Body of pancreas (tissue), 4 donors: ENCODE results near the gene USP6NL. TPM values are rescaled to one million over a fixed set of nuclear protein-coding genes. Genes with fewer than 3 reads are reported as not detected.

ENCODE experiments used
- ATAC-seq: fragments of 150-250 bp; one replicate; pipeline ENCODE4 v1.9.1; 2016
- DNase-seq, 4 donors: peaks; one replicate each; pipeline ENCODE4 v3.0.0-alpha.2; 2019
- H3K27ac ChIP-seq, 4 donors: fragments of 200-600 bp; sonication (generic); 1 replicate in 3 of 4; 2 replicates in 1 of 4; pipeline versions ENCODE4 v1.5.1 to v1.6.1; 2016 to 2019; ENCODE audit warnings: mild to moderate bottlenecking in 1 of 4, mixed read lengths in 1 of 4, moderate library complexity in 1 of 4
- H3K27me3 ChIP-seq, 2 donors: fragments of 200-600 bp; sonication (generic); one replicate each; pipeline ENCODE4 v1.6.0; 2016; ENCODE audit warnings: mild to moderate bottlenecking in 1 of 2
- H3K36me3 ChIP-seq, 2 donors: fragments of 200-600 bp; sonication (generic); replicated peaks in 1 of 2; 2 replicates each; pipeline ENCODE4 v1.5.1; 2016; ENCODE audit warnings: low read depth in 2 of 2; ENCODE audit not compliant: insufficient read depth in 1 of 2
- H3K4me1 ChIP-seq: fragments of 200-600 bp; sonication (generic); one replicate; pipeline ENCODE4 v1.6.0; 2016
- H3K4me3 ChIP-seq, 2 donors: fragments of 200-600 bp; sonication (generic); 1 replicate in 1 of 2; 2 replicates in 1 of 2; pipeline ENCODE4 v1.5.1; 2016 to 2019
- H3K9me3 ChIP-seq, 3 donors: fragments of 200-600 bp; sonication (generic); 1 replicate in 2 of 3; 2 replicates in 1 of 3; pipeline ENCODE4 v1.5.1; 2016
- CTCF ChIP-seq, 7 experiments: fragments of 450-650 bp in 4 of 7; fragments of 200-600 bp in 3 of 7; sonication (generic) in 3 of 7; IDR thresholded peaks; one replicate each; pipeline ENCODE4 v1.5.1; 2016 to 2019; ENCODE audit warnings: antibody characterized with exemption in 7 of 7
- POLR2A ChIP-seq, 3 donors: fragments of 450-650 bp; IDR thresholded peaks; one replicate each; pipeline ENCODE4 v1.6.1; 2016; ENCODE audit warnings: antibody characterized with exemption in 3 of 3, mild to moderate bottlenecking in 2 of 3
- WGBS, 2 donors: methylation state at CpG; one replicate each; pipeline ENCODE4 v1.1.5; 2017; 5-methylcytosine and 5-hydroxymethylcytosine counted together
- intact Hi-C: fragments of 100-400 bp; cut with DNase I; formaldehyde crosslinking; loops from one replicate; pipeline ENCODE4 v1.15.1; 2023
- total RNA-seq, 2 donors: library from RNA; depleted of rRNA; stranded (reverse); fragments of >200 nt; gene quantifications; one replicate each; pipeline ENCODE4 v1.1.0, GENCODE V29; 2016

The USP6NL gene
- total RNA-seq, 2 donors from 2014 or later: 13.7 to 16.8 TPM

- H3K27ac ChIP-seq: peak overlapping the region in 2 of 4 donors; percentile 39 to 51
- no peak for ATAC-seq
- H3K36me3 ChIP-seq: no peaks in the 10 kb centered on the region
- intact Hi-C loops: no loop called here
- no peaks in the 10 kb centered on the region for H3K9me3 ChIP-seq
- no peaks in the 10 kb centered on the region for H3K27me3 ChIP-seq
- H3K4me1 ChIP-seq: peaks cover 20% of the 10 kb centered on the region
- WGBS, 2 donors: 67 to 87% methylated on average over 1 of the region's 1 CpG
- TF ChIP-seq POLR2A (IDR thresholded peaks at IDR 0.05): no peak
- no peak for TF ChIP-seq CTCF (IDR thresholded peaks at IDR 0.05)
- no peak for DNase-seq
- H3K4me3 ChIP-seq: no peak overlapping the region
These were observed 7.7 kb downstream of the USP6NL start for GRCh38 chr10:11603741-11604140.

GRCh38 chr10:11602919-11603523 is 8.4 kb downstream of the USP6NL start:
- Histone ChIP-seq H3K4me3 (no peak overlapping the region), H3K36me3 (no peaks in the 10 kb centered on the region), H3K27ac (peak overlapping the region in 2 of 4 donors; percentile 39 to 51), H3K4me1 (peaks cover 20% of the 10 kb centered on the region), H3K27me3 (no peaks in the 10 kb centered on the region), H3K9me3 (no peaks in the 10 kb centered on the region)
- DNase-seq: no peak
- TF ChIP-seq CTCF (IDR thresholded peaks at IDR 0.05) (no peak), POLR2A (IDR thresholded peaks at IDR 0.05) (no peak)
- intact Hi-C loops: no loop called here
- ATAC-seq: peak; percentile 74
- WGBS, 2 donors: 19 to 23% methylated on average over 7 of the region's 7 CpGs

GRCh38 chr10:11602358-11602757 is 9.1 kb downstream of the USP6NL start:
- no peak overlapping the region for H3K4me3 ChIP-seq
- no peaks in the 10 kb centered on the region for H3K27me3 ChIP-seq
- ATAC-seq (no peak), DNase-seq (no peak)
- intact Hi-C loops: no loop called here
- WGBS, 2 donors: 61 to 65% methylated on average over 7 of the region's 7 CpGs
- H3K36me3 ChIP-seq: no peaks in the 10 kb centered on the region
- no peaks in the 10 kb centered on the region for H3K9me3 ChIP-seq
- H3K4me1 ChIP-seq: peaks cover 20% of the 10 kb centered on the region
- peak overlapping the region in 2 of 4 donors; percentile 39 to 51 for H3K27ac ChIP-seq
- TF ChIP-seq POLR2A (IDR thresholded peaks at IDR 0.05) (no peak), CTCF (IDR thresholded peaks at IDR 0.05) (no peak)

GRCh38 chr10:11601670-11602069 is 9.8 kb downstream of the USP6NL start:
- WGBS, 2 donors: 73 to 74% methylated on average over 1 of the region's 1 CpG
- ATAC-seq (no peak), DNase-seq (no peak)
- Histone ChIP-seq H3K9me3 (no peaks in the 10 kb centered on the region), H3K27ac (no peak overlapping the region), H3K27me3 (no peaks in the 10 kb centered on the region), H3K4me1 (peaks cover 20% of the 10 kb centered on the region), H3K36me3 (no peaks in the 10 kb centered on the region), H3K4me3 (no peak overlapping the region)
- intact Hi-C loops: no loop called here
- TF ChIP-seq CTCF (IDR thresholded peaks at IDR 0.05) (no peak), POLR2A (IDR thresholded peaks at IDR 0.05) (no peak)

- H3K4me1 ChIP-seq: peaks cover 22% of the 10 kb centered on the region
- H3K4me3 ChIP-seq: no peak overlapping the region
- H3K27me3 ChIP-seq: no peaks in the 10 kb centered on the region
- H3K9me3 ChIP-seq: no peaks in the 10 kb centered on the region
- intact Hi-C loops: no loop called here
- 91 to 96% methylated on average over 3 of the region's 3 CpGs for WGBS, 2 donors
- H3K36me3 ChIP-seq: no peaks in the 10 kb centered on the region
- no peak for ATAC-seq
- H3K27ac ChIP-seq: no peak overlapping the region
- no peak for TF ChIP-seq POLR2A (IDR thresholded peaks at IDR 0.05)
- no peak for TF ChIP-seq CTCF (IDR thresholded peaks at IDR 0.05)
- DNase-seq: no peak
These were observed 11.2 kb downstream of the USP6NL start for GRCh38 chr10:11600280-11600679.
